GOT3 (cell line): ENCODE data around the gene SGF29.
"Not testable (repeated sequence)": the region's sequence is repeated elsewhere in the genome, so short reads cannot be mapped to it uniquely, and the experiment has no call there.

Experiments
- DNase-seq: peaks from one replicate; lab custom pipeline; 2025; ENCODE audit warnings: mixed read lengths; lab: John Stamatoyannopoulos, UW

SGF29 gene

DNA sequence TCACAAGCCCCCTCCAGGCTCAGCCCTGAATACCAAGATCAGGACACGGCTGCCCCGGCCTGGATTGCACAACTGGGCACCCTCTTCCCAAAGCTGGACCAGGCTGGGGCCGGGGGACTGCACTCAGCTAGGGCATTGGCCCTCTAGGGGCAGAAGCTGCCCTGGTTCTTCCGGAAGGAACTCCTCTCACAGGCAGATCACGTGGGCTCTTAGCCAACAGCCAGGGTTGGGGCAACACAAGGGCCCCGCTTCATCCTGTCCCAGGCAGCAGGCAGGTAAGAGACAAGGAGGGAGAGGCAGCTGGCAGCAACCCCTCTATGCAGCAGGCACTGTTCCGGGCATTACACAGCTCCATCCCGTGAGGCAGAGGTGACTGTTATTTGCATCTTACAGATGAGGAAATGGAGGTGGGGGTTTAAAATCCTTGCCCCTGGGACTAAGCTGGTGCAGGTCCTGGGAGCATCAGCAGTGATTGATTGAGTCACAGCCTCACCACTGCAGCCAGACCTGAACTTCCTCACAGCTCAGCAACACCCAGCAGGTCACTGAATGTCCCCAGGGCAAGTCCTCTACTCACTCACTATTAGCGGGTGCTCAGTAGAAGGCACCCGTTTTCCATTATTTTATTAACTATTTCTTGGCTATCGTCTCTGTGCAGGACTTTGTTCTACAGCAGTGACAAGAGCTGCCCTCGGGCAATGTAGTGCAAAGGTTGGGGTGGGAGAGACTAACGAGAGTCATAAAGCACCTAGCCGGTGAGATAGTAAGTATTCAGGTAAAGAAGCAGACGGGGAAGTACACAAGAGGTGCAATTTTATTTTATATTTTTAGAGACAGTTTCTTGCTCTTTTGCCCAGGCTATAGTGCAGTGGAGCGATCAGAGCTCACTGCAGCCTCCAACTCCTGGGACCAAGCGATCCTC lies 58.9 kb downstream of the SGF29 start:
- DNase-seq = not testable (repeated sequence)

DNA sequence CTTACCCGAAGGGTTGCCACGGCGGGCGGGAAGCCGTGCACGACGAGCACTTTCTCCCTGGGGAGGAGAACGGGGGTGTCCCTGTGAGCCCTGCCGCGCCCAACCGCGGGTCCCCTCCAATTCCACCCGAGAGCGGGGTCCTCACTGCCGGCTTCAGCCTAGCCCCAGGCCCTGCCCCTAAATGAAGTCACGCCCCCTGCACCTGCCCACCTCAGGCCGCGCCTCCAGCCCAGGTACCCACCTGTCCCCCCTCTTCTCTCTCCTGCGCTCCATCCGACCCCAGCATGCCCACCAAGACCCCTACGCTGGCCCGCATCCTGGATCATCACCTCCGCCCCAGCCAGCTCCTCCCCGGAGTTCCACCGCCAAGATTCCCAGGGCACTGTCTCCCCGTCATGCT lies 60.2 kb downstream of the SGF29 start:
- not testable (repeated sequence) for DNase-seq

DNA sequence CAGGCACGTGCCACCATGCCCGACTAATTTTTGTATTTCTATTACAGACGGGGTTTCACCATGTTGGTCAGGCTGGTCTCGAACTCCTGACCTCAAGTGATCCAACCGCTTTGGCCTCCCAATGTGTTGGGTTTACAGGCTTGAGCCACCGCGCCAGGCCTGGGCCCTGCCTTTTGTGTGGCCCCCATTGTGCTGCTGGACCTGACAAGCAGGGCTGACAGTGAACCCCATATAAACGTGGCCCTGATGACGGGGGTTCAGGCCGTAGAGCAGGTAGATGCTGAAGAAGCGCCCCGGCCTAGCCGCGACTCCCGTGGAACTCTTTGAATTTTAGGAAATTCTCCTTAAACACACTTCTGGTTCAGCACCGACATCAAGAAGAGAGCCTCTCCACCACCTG lies 60.8 kb downstream of the SGF29 start:
- DNase-seq = not testable (repeated sequence)

DNA sequence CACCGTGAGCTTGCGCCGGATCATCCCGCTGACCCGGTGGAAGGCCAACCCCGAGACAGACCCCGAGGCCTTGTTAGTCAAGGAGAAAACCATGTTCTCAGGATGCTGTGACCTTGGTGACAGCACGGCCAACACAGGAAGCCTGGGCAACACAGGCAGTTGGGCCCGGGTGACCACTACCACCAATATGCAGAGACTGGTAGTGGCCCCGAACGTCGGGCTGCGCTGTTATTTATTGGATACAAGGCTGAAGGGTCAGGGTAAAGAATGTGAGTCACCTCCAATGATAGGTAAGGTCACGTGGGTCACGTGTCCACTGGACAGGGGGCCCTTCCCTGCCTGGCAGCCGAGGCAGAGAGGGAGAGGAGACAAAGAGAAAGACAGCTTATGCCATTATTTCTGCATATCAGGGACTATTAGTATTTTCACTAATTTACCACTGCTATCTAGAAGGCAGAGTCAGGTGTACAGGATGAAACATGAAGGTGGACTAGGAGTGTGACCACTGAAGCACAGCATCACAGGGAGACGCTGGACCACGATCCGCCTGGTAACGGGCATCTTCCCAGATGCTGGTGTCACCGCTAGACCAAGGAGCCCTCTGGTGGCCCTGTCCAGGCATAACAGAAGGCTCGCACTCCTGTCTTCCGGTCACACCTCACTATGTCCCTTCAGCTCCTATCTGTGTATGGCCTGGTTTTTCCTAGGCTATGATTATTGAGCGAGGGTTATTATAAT lies 61.9 kb downstream of the SGF29 start:
- not testable (repeated sequence) for DNase-seq

DNA sequence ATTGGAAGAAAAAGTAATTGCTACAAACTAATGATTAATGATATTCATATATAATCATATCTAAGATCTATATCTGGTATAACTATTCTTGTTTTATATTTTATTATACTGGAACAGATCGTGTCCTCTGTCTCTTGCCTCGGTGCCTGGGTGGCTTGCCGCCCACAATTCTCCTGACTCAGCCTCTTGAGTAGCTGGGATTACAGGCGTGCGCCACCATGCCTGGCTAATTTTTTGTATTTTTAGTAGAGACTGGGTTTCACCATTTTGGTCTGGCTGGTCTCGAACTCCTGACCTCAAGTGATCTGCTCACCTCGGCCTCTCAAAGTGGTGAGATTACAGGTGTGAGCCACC lies 62.5 kb downstream of the SGF29 start:
- not testable (repeated sequence) for DNase-seq

DNA sequence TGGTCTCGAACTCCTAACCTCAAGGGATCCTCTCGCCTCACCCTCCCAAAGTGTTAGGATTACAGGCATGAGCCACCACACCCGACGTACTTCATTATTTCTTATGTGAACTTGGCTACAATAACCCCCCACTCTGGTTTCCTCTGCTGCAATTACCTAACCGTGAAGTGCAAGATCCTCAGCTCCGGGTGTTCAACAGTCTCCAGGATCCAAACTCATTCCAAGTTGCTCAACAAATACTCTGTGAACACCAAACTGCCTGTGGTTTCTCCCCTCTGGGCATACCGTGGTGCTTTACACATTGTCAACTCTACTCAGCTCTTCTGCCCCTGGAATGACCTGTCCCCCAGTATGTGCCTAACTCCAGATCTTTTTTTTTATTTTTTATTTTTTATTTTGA lies 62.9 kb downstream of the SGF29 start:
- no peak for DNase-seq

DNA sequence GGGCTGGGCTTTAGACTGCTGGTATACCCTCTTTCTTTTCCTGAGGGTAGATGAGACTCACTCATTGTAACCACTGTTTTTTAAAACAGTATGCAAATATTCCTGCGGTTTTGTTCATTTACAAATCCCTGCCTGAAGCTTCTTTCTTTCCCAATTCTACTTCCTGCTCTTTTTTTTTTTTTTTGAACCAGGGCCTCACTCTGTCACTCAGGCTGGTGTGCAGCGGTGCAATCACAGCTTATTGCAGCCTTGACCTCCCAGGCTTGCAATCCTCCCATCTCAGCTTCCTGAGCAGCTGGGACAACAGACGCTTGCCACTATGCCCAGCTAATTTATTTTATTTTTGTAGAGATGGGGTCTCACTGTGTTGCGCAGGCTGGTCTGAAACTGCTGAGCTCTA lies 64.2 kb downstream of the SGF29 start:
- no peak for DNase-seq

DNA sequence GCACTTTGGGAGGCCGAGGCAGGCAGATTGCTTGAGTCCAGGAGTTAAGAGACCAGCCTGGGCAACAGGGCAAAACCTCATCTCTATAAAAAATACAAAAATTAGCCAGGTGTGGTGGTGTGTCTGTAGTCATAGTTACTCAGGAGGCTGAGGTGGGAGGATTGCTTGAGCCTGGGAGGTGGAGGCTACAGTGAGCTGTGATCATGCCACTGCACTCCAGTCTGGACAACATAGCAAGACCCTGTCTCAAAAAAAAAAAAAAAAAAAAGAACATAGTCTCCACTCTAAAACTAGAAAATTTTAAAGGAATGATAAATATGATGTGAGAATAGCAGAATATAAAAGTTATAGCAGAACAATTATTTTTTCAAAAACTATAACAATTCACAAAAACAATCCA lies 66.6 kb downstream of the SGF29 start:
- not testable (repeated sequence) for DNase-seq

DNA sequence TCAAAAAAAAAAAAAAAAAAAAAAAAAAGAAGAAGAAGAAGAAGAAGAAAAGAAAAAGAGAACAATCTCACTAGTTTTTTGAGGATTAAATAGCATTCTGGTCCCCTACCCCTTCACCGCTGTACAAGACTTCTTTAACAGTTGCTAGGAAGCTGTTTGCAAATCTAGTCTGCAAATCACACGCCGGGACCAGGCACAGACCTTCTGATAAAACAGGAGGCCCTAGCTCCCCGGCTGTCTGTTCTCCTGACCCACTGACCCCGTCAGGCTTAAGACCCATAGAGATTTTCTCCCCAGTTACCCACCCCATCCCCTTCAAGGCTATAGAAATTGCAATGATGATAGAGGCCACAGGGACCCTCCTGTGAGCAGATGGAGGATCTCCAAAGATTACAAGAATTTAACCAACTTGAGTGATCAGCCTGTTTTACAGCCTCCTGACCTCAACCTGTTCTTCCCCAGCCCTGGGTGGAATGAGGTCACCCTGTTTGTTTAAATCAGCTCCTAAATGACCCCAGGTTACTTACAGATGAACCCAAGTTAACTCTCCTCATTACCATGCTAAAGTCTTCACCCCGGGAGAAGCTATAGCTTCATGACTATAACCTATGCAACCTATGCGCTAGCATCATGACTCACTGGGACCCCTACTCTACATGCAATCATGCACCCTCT lies 67.9 kb downstream of the SGF29 start:
- no peak for DNase-seq

DNA sequence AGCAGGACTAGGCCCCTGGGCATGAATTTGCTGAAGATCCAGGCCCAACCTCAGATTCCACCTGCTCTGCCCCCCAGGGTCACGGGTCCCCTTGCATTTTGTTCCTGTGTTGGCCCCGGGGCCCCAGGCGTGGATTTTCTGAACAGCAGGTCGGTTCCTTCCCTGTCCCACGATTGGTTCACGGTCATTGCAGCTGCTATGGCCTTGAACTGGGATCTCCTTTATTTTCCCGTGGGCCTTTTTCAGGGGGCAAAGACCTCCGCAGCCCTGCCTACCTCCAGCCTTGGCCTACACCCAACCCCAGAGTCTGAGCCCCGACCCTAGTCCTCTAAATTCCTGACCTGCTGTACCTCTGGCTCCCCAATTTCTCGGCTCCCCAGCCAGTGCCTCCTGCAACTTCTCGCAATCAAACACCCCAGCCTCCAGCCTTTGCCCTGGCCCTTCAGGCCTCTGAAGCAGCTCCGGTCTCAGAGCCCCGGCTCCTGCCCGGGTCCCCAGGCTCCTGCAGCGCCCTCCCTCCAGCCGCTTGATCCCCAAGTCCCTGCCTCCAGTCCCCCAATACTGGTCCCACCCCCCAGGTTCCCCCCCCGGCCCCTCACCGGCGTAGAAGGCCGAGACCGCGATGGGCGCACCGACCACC lies 68.9 kb downstream of the SGF29 start:
- DNase-seq = not testable (repeated sequence)

DNA sequence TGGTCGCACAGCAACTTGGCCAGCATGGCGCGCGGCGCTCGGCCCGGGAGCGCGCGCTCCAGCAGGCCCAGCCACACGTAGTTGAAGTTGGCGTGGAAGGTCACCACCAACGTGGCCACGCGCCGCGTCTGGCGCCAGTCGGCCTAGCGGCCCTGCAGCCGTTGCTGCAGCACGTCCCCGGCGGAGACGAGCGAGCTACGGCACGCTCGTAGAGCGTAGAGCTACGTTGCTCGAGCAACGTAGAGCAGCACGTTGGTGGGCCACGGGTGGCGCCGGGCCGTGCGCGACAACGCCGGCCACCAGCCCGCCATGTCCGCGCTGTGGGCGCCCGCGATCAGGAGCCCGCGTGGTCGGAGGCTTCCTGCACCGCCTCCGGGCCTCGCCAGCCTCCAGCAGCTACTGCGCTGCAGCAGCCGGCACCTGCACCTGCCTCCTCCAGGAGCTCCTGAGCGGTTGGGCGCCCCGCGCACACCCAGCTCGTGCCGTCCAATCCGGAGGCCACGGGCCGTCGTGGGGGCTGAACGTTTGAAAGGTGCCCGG lies 69.5 kb downstream of the SGF29 start:
- no peak for DNase-seq

DNA sequence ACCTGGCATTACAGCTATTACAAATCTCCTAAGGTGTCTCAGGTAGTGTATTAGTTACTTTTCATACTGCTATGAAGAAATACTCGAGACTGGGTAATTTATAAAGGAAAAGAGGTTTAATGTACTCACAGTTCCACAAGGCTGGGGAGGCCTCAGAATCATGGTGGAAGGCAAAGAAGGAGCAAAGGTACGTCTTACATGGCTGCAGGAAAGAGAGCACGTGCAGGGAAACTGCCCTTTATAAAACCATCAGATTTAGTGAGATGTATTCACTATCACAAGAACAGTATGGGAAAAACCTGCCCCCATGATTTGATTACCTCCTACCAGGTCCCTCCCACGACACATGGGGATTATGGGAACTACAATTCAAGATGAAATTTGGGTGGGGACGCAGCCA lies 77.2 kb downstream of the SGF29 start:
- not testable (repeated sequence) for DNase-seq

DNA sequence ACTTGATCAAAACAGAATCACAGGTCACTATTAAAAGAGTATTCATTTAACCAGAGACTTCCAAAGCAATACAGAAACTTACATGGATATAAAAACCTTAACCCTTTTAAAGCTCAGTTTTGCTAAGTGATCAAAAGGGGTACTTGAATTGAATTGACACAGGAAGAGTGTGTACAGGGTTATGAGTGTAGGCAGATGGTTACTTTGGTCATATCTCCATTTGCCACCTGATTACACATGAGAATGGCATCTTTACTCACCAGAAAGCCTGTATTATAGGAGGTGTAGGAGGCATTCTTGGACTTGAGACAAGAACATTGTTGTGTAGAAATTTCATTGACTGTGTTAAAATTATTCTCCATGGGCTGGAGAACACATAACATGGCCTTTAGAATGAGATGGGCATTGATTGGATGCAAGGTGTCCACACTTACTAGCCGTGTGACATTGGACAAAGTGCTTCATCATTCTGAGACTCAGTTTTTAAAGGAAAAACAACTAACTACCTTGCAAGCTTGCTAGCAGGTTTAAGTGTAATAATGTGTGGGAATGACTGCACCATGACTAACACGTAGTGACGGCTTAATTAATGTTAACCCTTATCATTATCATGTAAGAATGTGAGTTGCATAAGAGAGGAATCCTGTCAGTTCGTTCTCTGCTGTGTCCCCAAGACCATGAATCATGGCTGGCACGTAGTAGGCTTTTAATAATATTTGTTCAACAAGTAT lies 82.5 kb downstream of the SGF29 start:
- DNase-seq = not testable (repeated sequence)

DNA sequence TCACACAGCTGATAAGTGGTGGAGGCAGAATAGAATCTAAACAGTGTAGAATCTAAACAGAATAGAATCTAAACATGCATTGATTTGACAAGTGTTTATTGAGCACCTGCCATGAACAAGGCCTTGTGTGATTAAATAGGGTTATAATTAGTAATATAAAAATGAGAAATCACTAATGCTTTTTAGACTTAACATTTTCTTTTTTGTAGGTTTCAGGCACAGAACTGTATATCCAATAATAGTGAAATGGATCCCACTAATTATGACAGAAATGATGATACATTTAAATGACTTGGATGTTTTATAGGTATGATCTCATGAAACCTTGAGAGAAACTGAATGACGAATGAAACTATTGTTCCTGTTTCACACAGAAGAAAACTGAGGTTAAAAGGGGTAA lies 84.0 kb downstream of the SGF29 start, which contains the start of gene NPIPB8:
TSS of gene NPIPB8 (plus strand) at position 301 of the 400 bp plus-strand sequence. CDS start 296 bp downstream, outside the sequence.
- not testable (repeated sequence) for DNase-seq

DNA sequence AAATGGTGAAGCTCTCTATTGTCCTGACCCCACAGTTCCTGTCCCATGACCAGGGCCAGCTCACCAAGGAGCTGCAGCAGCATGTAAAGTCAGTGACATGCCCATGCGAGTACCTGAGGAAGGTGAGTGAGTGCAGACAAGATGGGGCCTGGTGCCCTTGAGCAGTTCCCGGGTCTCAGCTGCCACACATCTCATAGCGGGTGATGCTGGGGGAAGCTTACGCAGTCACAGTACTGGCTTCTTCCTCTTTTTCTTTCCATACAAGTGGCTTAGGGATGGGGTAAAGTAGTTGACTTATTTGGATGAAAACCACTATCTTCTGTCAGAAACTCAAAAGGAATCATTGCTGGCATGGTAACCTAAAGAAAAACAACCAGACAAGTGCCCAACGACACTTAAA lies 84.6 kb downstream of the SGF29 start:
- not testable (repeated sequence) for DNase-seq

DNA sequence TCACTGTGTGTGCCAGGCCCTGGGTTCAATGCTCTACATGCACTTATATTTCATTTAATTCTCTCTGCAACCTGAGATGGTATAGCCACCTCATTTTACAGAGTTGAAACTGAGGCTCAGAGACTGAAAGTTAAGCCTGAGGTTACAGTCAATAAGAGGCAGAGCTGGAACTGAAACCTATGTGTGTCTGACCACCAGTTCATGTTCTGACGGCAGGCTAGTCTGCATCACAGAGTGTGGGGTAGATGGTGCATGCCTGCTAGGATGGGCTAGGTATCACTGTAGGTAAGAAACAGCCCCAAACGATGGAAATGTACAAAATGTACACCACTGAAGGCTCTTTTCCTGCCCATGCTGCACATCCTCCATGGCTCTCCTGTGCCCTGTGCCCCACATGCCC lies 86.2 kb downstream of the SGF29 start:
- not testable (repeated sequence) for DNase-seq
